Measurements from ENCODE around the gene RPL10.

Gene RPL10

DNA sequence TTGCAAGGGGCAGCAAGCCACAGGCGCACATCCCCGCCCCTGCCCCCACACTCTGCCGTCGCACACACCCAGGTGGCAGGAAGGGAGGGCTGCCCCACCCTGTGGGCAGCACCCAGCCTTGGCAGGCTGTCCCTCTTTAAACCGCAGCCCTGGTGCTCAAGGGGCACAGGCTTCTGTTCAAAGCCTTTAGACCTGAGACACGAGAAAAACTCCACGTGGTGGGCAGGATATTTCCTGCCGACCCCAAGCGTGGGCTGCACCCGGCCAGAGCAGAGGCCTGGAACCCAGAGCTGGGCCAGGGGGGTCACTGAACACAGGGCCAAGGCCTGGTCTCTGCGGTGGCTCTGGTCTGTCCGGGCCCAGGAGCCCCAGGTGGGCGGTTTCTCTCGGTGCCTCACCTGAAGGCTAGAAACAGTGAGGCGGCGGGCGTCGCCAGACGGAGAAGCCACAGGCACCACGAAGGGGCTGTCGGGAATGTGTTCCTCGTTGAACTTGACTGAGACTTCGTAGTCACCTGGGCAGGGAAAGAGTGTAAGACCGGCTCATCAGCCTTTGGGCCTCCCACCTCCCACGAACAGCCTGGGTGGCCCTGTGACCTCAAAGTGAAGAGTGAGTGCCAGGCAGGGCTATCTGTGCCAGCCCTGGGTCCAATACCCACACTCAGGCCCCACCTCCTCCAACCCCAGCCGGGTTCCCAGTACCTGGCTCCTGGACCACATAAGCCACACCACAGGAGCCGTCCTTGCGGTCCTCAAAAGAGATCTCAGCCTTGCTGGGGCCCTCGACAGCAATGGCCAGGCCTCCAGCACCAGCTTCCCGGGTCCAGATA, 46.8 kb upstream of the RPL10 start:
- no peak for ATAC-seq
- TF ChIP-seq ARNTL (CRISPR knock-in tag; IDR thresholded peaks at IDR 0.05; ENCODE audit: borderline replicate concordance, low read depth), result no peak
- no peak for TF ChIP-seq POU6F1 (CRISPR knock-in tag; IDR thresholded peaks at IDR 0.05; ENCODE audit: borderline replicate concordance, low read depth)
- no peak for TF ChIP-seq TCF4 (CRISPR knock-in tag; IDR thresholded peaks at IDR 0.05; ENCODE audit: borderline replicate concordance)
- no peak for TF ChIP-seq PPARA (CRISPR knock-in tag; IDR thresholded peaks at IDR 0.05; ENCODE audit: borderline replicate concordance)
- TF ChIP-seq RARB (CRISPR knock-in tag; IDR thresholded peaks at IDR 0.05), result no peak
- TF ChIP-seq, protein P1, sequence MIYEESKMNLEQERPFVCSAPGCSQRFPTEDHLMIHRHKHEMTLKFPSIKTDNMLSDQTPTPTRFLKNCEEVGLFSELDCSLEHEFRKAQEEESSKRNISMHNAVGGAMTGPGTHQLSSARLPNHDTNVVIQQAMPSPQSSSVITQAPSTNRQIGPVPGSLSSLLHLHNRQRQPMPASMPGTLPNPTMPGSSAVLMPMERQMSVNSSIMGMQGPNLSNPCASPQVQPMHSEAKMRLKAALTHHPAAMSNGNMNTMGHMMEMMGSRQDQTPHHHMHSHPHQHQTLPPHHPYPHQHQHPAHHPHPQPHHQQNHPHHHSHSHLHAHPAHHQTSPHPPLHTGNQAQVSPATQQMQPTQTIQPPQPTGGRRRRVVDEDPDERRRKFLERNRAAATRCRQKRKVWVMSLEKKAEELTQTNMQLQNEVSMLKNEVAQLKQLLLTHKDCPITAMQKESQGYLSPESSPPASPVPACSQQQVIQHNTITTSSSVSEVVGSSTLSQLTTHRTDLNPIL (CRISPR knock-in tag; IDR thresholded peaks at IDR 0.05; ENCODE audit: low read depth), result no peak
- TF ChIP-seq CSDC2 (CRISPR knock-in tag; IDR thresholded peaks at IDR 0.05), result no peak
- TF ChIP-seq TOX (CRISPR knock-in tag; IDR thresholded peaks at IDR 0.05; ENCODE audit: borderline replicate concordance), result no peak
- TF ChIP-seq OSR1 (CRISPR knock-in tag; IDR thresholded peaks at IDR 0.05), result no peak
- TF ChIP-seq ZFP3 (CRISPR knock-in tag; IDR thresholded peaks at IDR 0.05), result no peak
- no peak for TF ChIP-seq ISL1 (CRISPR knock-in tag; IDR thresholded peaks at IDR 0.05)
- no peak for TF ChIP-seq ZNF8 (CRISPR knock-in tag; IDR thresholded peaks at IDR 0.05)
- TF ChIP-seq ZNF565 (CRISPR knock-in tag; conservative IDR thresholded peaks at IDR 0.05; ENCODE audit: low read depth), result no peak
- no peak for TF ChIP-seq ESRRG (CRISPR knock-in tag; IDR thresholded peaks at IDR 0.05)
- no peak for TF ChIP-seq ZC3H10 (CRISPR knock-in tag; IDR thresholded peaks at IDR 0.05)
- no peak for TF ChIP-seq GLIS3 (CRISPR knock-in tag; IDR thresholded peaks at IDR 0.05)

- ATAC-seq, result no peak
- TF ChIP-seq, protein P1 (CRISPR knock-in tag; IDR thresholded peaks at IDR 0.05; ENCODE audit: low read depth), result no peak
Observed at GRCh38 chrX:154352012-154352401, 46.2 kb upstream of the RPL10 start.

- no peak for TF ChIP-seq GLIS3 (CRISPR knock-in tag; IDR thresholded peaks at IDR 0.05)
- TF ChIP-seq PPARA (CRISPR knock-in tag; IDR thresholded peaks at IDR 0.05; ENCODE audit: borderline replicate concordance), result no peak
- no peak for TF ChIP-seq TSHZ2 (CRISPR knock-in tag; IDR thresholded peaks at IDR 0.05)
- TF ChIP-seq, protein P1 (CRISPR knock-in tag; IDR thresholded peaks at IDR 0.05; ENCODE audit: low read depth), result no peak
- TF ChIP-seq OSR1 (CRISPR knock-in tag; IDR thresholded peaks at IDR 0.05), result no peak
- no peak for ATAC-seq
Observed at GRCh38 chrX:154352466-154352865, 45.7 kb upstream of the RPL10 start.

- no peak for ATAC-seq
- TF ChIP-seq POU6F1 (CRISPR knock-in tag; IDR thresholded peaks at IDR 0.05; ENCODE audit: borderline replicate concordance, low read depth) (no peak), ZNF8 (CRISPR knock-in tag; IDR thresholded peaks at IDR 0.05) (no peak), ZC3H10 (CRISPR knock-in tag; IDR thresholded peaks at IDR 0.05) (no peak), TOX (CRISPR knock-in tag; IDR thresholded peaks at IDR 0.05; ENCODE audit: borderline replicate concordance) (no peak), CSDC2 (CRISPR knock-in tag; IDR thresholded peaks at IDR 0.05) (no peak), ESRRG (CRISPR knock-in tag; IDR thresholded peaks at IDR 0.05) (no peak)
- TF ChIP-seq, protein P2, sequence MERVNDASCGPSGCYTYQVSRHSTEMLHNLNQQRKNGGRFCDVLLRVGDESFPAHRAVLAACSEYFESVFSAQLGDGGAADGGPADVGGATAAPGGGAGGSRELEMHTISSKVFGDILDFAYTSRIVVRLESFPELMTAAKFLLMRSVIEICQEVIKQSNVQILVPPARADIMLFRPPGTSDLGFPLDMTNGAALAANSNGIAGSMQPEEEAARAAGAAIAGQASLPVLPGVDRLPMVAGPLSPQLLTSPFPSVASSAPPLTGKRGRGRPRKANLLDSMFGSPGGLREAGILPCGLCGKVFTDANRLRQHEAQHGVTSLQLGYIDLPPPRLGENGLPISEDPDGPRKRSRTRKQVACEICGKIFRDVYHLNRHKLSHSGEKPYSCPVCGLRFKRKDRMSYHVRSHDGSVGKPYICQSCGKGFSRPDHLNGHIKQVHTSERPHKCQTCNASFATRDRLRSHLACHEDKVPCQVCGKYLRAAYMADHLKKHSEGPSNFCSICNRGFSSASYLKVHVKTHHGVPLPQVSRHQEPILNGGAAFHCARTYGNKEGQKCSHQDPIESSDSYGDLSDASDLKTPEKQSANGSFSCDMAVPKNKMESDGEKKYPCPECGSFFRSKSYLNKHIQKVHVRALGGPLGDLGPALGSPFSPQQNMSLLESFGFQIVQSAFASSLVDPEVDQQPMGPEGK (CRISPR knock-in tag; IDR thresholded peaks at IDR 0.05; ENCODE audit: borderline replicate concordance), result no peak
Observed at GRCh38 chrX:154353172-154353843, 44.9 kb upstream of the RPL10 start.

Data from SK-N-SH treated with all-trans-retinoic acid at 6 μM for 48 hours (cell line).